ENCODE data around the gene LGI4.

Gene LGI4

DNA sequence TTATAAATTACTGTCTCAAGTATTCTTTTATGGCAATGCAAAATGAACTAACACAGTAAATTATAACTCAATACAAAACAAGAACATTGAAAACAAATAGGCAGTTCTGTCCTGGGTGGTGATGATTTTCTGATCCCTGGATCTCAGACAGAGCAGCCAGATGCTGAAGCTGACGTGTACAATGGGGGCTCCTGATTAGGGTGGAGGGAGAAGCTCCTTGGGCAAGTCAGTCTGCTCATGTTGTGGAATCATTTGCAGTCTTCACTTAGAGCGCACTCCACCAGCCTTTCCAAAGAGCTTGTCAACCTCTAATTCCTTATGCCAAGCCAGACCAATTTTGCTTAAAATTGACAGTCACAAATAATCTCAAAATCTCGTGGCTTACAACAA lies 41.3 kb upstream of the LGI4 start:
- Histone ChIP-seq H4K20me1 (ENCODE audit: insufficient read depth, low read length) (no peaks in the 10 kb centered on the region), H2AFZ (ENCODE audit: low read length) (no peak overlapping the region), H3K9ac (ENCODE audit: low read length) (no peak overlapping the region), H3F3A (ENCODE audit: insufficient read depth, low read length) (no peaks in the 10 kb centered on the region), H3K4me2 (ENCODE audit: low read length) (no peak overlapping the region), H3K27me3 (ENCODE audit: insufficient read depth, low read length) (no peaks in the 10 kb centered on the region), H3K4me3 (ENCODE audit: low read depth, low read length, poor library complexity, severe bottlenecking) (no peak overlapping the region), H3K9me3 (ENCODE audit: low read length) (peaks cover 7% of the 10 kb centered on the region; the same call in 1 of the 2 replicates), H3K4me1 (ENCODE audit: insufficient read depth, low read length, severe bottlenecking) (peaks cover 5% of the 10 kb centered on the region), H3K79me2 (ENCODE audit: insufficient read depth, low read length) (no peaks in the 10 kb centered on the region), H3K9me2 (ENCODE audit: low read depth, low read length) (no peaks in the 10 kb centered on the region), H3K36me3 (ENCODE audit: insufficient read depth, low read length) (peaks cover 18% of the 10 kb centered on the region), H3K27ac (ENCODE audit: low read depth, low read length, poor library complexity, severe bottlenecking) (no peak overlapping the region)
- TF ChIP-seq EZH2 (IDR thresholded peaks at IDR 0.05; ENCODE audit: borderline replicate concordance, low read length), result no peak
- TF ChIP-seq, protein P1, sequence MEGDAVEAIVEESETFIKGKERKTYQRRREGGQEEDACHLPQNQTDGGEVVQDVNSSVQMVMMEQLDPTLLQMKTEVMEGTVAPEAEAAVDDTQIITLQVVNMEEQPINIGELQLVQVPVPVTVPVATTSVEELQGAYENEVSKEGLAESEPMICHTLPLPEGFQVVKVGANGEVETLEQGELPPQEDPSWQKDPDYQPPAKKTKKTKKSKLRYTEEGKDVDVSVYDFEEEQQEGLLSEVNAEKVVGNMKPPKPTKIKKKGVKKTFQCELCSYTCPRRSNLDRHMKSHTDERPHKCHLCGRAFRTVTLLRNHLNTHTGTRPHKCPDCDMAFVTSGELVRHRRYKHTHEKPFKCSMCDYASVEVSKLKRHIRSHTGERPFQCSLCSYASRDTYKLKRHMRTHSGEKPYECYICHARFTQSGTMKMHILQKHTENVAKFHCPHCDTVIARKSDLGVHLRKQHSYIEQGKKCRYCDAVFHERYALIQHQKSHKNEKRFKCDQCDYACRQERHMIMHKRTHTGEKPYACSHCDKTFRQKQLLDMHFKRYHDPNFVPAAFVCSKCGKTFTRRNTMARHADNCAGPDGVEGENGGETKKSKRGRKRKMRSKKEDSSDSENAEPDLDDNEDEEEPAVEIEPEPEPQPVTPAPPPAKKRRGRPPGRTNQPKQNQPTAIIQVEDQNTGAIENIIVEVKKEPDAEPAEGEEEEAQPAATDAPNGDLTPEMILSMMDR (IDR thresholded peaks at IDR 0.05; ENCODE audit: low read length), result no peak

GRCh38 chr19:35174226-35174625 lies 39.4 kb upstream of the LGI4 start:
- H3K4me2 ChIP-seq (ENCODE audit: low read length), result no peak overlapping the region

GRCh38 chr19:35171730-35172129 lies 36.9 kb upstream of the LGI4 start:
- Histone ChIP-seq H3F3A (ENCODE audit: insufficient read depth, low read length) (no peaks in the 10 kb centered on the region), H3K4me2 (ENCODE audit: low read length) (no peak overlapping the region)

More at GRCh38 chr19:35174226-35174625, 39.4 kb upstream of the LGI4 start:
- Histone ChIP-seq H3K9me3 (ENCODE audit: low read length) (peaks cover 7% of the 10 kb centered on the region; the same call in 1 of the 2 replicates), H3K27ac (ENCODE audit: low read depth, low read length, poor library complexity, severe bottlenecking) (no peak overlapping the region), H2AFZ (ENCODE audit: low read length) (no peak overlapping the region), H4K20me1 (ENCODE audit: insufficient read depth, low read length) (no peaks in the 10 kb centered on the region), H3K9ac (ENCODE audit: low read length) (no peak overlapping the region), H3F3A (ENCODE audit: insufficient read depth, low read length) (no peaks in the 10 kb centered on the region), H3K4me1 (ENCODE audit: insufficient read depth, low read length, severe bottlenecking) (peaks cover 5% of the 10 kb centered on the region), H3K9me2 (ENCODE audit: low read depth, low read length) (no peaks in the 10 kb centered on the region), H3K27me3 (ENCODE audit: insufficient read depth, low read length) (no peaks in the 10 kb centered on the region), H3K79me2 (ENCODE audit: insufficient read depth, low read length) (no peaks in the 10 kb centered on the region), H3K36me3 (ENCODE audit: insufficient read depth, low read length) (peaks cover 34% of the 10 kb centered on the region), H3K4me3 (ENCODE audit: low read depth, low read length, poor library complexity, severe bottlenecking) (no peak overlapping the region)
- TF ChIP-seq, protein P1 (IDR thresholded peaks at IDR 0.05; ENCODE audit: low read length), result no peak

More at GRCh38 chr19:35171730-35172129, 36.9 kb upstream of the LGI4 start:
- no peak overlapping the region for H2AFZ ChIP-seq (ENCODE audit: low read length)
- H3K27me3 ChIP-seq (ENCODE audit: insufficient read depth, low read length), result no peaks in the 10 kb centered on the region
- no peak overlapping the region for H3K27ac ChIP-seq (ENCODE audit: low read depth, low read length, poor library complexity, severe bottlenecking)
- H3K36me3 ChIP-seq (ENCODE audit: insufficient read depth, low read length), result peaks cover 53% of the 10 kb centered on the region
- H3K4me3 ChIP-seq (ENCODE audit: low read depth, low read length, poor library complexity, severe bottlenecking), result no peak overlapping the region
- no peaks in the 10 kb centered on the region for H3K79me2 ChIP-seq (ENCODE audit: insufficient read depth, low read length)
- H3K9me2 ChIP-seq (ENCODE audit: low read depth, low read length), result no peaks in the 10 kb centered on the region
- H3K4me1 ChIP-seq (ENCODE audit: insufficient read depth, low read length, severe bottlenecking), result peaks cover 5% of the 10 kb centered on the region
- no peaks in the 10 kb centered on the region for H4K20me1 ChIP-seq (ENCODE audit: insufficient read depth, low read length)
- no peaks in the 10 kb centered on the region for H3K9me3 ChIP-seq (ENCODE audit: low read length)
- no peak overlapping the region for H3K9ac ChIP-seq (ENCODE audit: low read length)
- no peak for TF ChIP-seq EZH2 (IDR thresholded peaks at IDR 0.05; ENCODE audit: borderline replicate concordance, low read length)
- TF ChIP-seq, protein P1 (IDR thresholded peaks at IDR 0.05; ENCODE audit: low read length), result no peak
